Uterine smooth muscle cell (primary cell): ENCODE results near the gene CST9L. TPM values are rescaled to one million over a fixed set of nuclear protein-coding genes. Genes with fewer than 3 reads are reported as not detected.

Experiments used
- total RNA-seq: library from RNA; depleted of rRNA; stranded (reverse); fragments of >200 nt; gene quantifications from 2 replicates; pipeline ENCODE4 v1.2.3, GENCODE V29; 2014

The CST9L gene, protein sequence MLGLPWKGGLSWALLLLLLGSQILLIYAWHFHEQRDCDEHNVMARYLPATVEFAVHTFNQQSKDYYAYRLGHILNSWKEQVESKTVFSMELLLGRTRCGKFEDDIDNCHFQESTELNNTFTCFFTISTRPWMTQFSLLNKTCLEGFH
- 0.11 TPM in 1 of 2 replicates, not detected in the other for total RNA-seq

DNA sequence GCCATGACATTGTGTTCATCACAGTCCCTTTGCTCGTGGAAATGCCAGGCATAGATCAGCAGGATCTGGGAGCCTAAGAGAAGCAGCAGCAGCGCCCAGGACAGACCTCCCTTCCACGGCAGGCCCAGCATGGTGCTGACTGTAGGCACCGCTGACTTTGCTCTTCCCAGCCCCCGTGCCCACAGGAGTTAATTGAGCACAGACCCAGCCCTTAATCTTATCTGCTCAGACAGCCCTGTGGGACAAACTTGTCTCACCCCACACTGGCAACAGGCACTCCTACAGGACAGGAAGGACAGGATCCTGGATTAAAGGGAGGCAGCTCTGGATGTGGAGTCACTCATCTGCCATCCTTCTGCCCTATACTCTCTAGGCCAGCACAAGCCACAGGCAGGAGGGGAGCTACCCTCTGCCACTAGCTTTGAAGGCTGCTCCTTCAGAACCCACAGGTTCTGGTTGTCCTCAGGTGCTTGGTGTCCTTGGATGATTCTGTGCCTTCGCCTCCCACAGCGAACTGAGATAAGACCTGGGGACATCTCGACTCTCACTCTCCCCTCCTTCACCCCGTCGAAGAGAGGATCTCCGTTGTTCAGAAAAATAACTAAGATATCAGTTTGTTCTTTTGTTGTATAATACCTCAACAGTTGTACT is at the start of gene CST9L:
Gene CST9L (minus strand): TSS at position 165 of the 651 bp plus-strand sequence. CDS start 34 bp downstream, at position 131.

DNA sequence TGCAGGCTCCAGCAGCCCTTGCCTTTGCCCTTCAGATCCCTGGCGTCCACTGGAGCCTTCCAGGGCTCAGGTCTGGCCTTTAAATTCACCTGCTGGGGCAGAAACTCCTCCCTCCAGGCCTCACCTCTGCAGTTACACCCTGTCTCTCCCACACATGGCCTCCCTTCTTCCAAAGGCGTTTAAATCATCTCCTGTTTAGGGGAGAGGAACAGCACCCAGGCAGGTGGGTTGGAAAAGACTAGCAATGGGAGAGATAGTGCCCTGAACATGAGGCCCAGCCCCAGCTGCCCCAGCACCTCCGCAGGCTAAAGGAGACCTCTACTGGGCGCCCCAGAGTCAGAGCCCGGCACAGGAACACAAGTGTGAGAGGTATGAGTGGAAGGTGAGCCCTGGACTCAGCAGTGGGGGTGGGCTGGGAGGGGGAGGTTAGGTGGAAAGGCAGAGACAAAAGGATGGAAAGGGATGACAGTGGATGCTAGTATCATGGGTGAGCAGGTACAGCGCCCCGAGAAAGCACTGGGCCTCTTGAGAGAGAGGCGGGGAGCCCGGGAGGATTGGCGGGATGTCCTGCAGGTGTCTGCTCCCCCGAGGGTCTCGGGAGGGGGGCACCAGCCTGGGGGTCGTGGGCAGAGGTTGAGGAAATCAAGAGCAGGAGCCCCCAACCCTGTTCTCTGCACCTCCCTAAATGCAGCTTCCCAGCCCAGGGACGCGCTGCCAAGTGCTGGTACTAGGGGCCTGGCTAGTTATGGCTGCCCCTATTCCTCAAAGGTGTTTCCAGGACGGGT is 37.8 kb upstream of the CST9L start, which contains the start of gene CST9:
Gene CST9 (minus strand): TSS at position 51 of the 785 bp plus-strand sequence. CDS start 53 bp downstream, outside the sequence.

Other genes starting within 250 kb of the CST9L start
- gene NXT1, start 217.7 kb downstream of the CST9L start, total RNA-seq, result 25.6 and 39.4 TPM in 2 replicates
- gene GZF1, start 206.3 kb downstream of the CST9L start, total RNA-seq, result 29.0 and 40.1 TPM in 2 replicates
- 10.9 and 12.2 TPM in 2 replicates for gene NAPB, start 147.0 kb downstream of the CST9L start, total RNA-seq
- gene CSTL1, start 128.8 kb downstream of the CST9L start, total RNA-seq, result not detected in 2 replicates
- gene CST11, start 115.6 kb downstream of the CST9L start, total RNA-seq, result not detected in 2 replicates
- gene CST8, start 77.4 kb downstream of the CST9L start, total RNA-seq, result not detected in 2 replicates
- not detected in 2 replicates for gene CST9, start 37.4 kb upstream of the CST9L start, total RNA-seq
- 117 and 151 TPM in 2 replicates for gene CST3, start 69.5 kb upstream of the CST9L start, total RNA-seq
- 0.22 and 0.75 TPM in 2 replicates for gene CST4, start 120.6 kb upstream of the CST9L start, total RNA-seq
- 0.22 and 6.9 TPM in 2 replicates for gene CST1, start 182.5 kb upstream of the CST9L start, total RNA-seq